ENCODE data around the gene LRRC57. TPM values are rescaled to one million over a fixed set of nuclear protein-coding genes. Genes with fewer than 3 reads are reported as not detected.
A peak's percentile ranks its signal among the peaks of the same experiment; 100 is the strongest.

Gene LRRC57
- total RNA-seq, 1 donor from 2014 or later: 32.4 TPM

- H3K36me3 Mint-ChIP-seq (ENCODE audit: low read depth): no peaks in the 10 kb centered on the region
- no peaks in the 10 kb centered on the region for H3K9me3 Mint-ChIP-seq (ENCODE audit: low read depth)
- DNase-seq (ENCODE audit: low spot score): peak; percentile 94
- no peaks in the 10 kb centered on the region for H3K27me3 Mint-ChIP-seq (ENCODE audit: low read depth)
- peak; percentile 25 for TF ChIP-seq CTCF (IDR thresholded peaks at IDR 0.05)
- H3K27ac Mint-ChIP-seq (ENCODE audit: unreplicated experiment): peak overlapping the region; percentile 87
- peaks cover 76% of the 10 kb centered on the region for H3K4me1 Mint-ChIP-seq (ENCODE audit: low read depth)
- H3K4me3 Mint-ChIP-seq (ENCODE audit: unreplicated experiment): peak overlapping the region; percentile 70
Measured at GRCh38 chr15:42581272-42581730, 32.7 kb upstream of the LRRC57 start.

DNA sequence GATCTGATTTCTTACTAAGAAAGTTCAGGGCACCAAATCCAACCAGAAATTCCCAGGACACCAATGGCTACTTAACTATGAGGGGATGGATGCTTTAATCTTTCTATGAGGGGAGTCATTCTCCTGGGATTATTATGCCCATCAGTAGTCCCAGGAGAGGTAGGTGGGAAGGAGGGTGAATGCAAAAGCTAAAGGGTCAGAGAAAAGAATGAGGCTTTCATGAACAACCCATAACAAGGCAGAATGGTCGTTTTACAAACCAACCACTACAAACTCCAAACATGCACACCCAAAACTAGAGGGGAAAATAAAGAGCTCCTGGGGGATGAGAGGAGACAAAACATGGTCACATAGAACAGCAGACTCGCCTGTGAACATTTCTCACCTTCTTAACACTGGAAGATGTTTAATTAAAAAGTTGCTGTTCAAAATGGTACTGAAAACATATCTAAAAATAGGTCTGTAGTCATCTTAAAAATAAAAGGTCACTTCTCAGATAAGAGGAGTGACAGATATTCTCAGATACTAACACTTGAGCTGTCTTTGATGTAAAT is 30.5 kb upstream of the LRRC57 start:
- no peaks in the 10 kb centered on the region for H3K36me3 Mint-ChIP-seq (ENCODE audit: low read depth)
- no peak for TF ChIP-seq CTCF (IDR thresholded peaks at IDR 0.05)
- peaks cover 78% of the 10 kb centered on the region for H3K4me1 Mint-ChIP-seq (ENCODE audit: low read depth)

DNA sequence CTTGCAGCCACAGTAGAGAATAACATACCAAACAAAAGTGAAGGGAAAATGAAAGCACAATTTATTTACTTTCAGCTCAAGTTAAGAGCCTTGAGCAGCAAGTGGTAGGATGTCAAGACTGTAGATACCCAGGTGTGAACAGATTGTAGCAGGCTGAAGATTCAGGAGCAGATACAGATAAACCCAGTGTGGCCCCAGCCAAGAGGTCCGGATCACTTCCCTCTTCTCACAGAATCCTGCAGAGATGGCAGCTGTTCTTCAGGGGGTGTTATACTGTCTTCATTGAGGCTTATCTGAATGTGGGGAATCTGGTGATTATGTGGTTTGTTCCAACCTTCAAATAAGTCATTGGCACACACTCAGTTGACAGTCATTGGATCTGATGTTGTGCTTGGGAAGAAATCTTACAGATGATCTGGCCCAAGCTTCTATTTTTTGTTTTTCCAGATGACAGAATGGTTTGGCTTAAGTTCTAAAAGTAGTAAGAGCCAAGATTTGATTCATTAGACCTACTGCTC is 29.0 kb upstream of the LRRC57 start:
- H3K27me3 Mint-ChIP-seq (ENCODE audit: low read depth): no peaks in the 10 kb centered on the region
- TF ChIP-seq CTCF (IDR thresholded peaks at IDR 0.05): no peak
- no peak for DNase-seq (ENCODE audit: low spot score)
- H3K9me3 Mint-ChIP-seq (ENCODE audit: low read depth): no peaks in the 10 kb centered on the region
- H3K4me1 Mint-ChIP-seq (ENCODE audit: low read depth): peaks cover 64% of the 10 kb centered on the region
- peak overlapping the region; percentile 26 for H3K4me3 Mint-ChIP-seq (ENCODE audit: unreplicated experiment)
- H3K36me3 Mint-ChIP-seq (ENCODE audit: low read depth): no peaks in the 10 kb centered on the region
- H3K27ac Mint-ChIP-seq (ENCODE audit: unreplicated experiment): peak overlapping the region; percentile 59

More for the DNA sequence above, 30.5 kb upstream of the LRRC57 start:
- Mint-ChIP-seq H3K9me3 (ENCODE audit: low read depth) (no peaks in the 10 kb centered on the region), H3K27me3 (ENCODE audit: low read depth) (no peaks in the 10 kb centered on the region), H3K27ac (ENCODE audit: unreplicated experiment) (no peak overlapping the region), H3K4me3 (ENCODE audit: unreplicated experiment) (no peak overlapping the region)
- no peak for DNase-seq (ENCODE audit: low spot score)

DNA sequence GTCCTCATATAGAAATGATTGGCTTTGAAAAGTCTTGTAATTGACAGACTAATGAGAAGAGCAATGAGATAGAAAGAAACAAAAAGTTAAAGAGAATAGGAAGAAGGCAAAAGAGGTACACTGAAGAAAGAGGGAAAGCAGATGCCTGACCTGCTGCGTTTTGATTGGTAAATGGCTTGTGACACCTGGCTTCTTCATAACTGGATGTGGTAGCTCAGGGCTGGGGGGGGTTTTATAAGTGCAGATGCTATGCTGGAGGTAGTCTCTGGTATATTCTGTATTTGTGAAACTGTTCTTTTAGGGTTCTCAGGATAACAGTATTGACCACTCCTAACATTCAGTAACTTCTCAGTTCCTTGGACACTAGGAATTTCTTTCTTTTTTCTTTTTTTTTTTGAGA is 28.2 kb upstream of the LRRC57 start:
- Mint-ChIP-seq H3K27ac (ENCODE audit: unreplicated experiment) (no peak overlapping the region), H3K4me3 (ENCODE audit: unreplicated experiment) (peak overlapping the region; percentile 97), H3K9me3 (ENCODE audit: low read depth) (no peaks in the 10 kb centered on the region), H3K27me3 (ENCODE audit: low read depth) (no peaks in the 10 kb centered on the region), H3K4me1 (ENCODE audit: low read depth) (peaks cover 56% of the 10 kb centered on the region), H3K36me3 (ENCODE audit: low read depth) (no peaks in the 10 kb centered on the region)
- DNase-seq (ENCODE audit: low spot score): no peak
- TF ChIP-seq CTCF (IDR thresholded peaks at IDR 0.05): no peak

DNA sequence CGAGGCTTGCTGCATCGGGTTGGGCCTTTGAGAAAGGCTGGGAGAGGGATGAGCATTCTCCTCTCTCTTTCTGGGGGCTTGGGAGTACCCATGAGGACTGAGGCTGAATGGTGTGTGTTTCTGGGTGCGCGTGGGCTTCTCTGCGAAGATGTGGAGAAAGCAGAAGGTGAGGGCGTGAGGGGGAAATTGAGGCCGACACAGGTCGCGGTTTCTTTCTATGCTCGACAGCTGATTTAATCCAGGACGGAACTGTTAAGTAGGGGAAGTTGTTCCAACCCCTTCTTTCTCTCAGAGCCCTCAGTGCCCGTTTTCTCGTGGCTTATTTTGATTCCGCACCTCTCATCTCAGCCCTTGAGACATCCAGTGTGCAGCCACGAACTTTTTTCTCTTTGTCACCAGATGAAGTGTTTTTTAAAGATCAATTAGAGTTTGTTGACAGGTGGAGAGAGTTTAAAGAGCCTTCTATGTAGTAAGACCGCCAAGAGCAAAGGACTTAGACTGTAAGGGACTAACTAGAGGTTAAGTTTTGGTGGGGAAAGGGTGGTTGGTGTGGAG is 27.5 kb upstream of the LRRC57 start:
- Mint-ChIP-seq H3K4me1 (ENCODE audit: low read depth) (peaks cover 50% of the 10 kb centered on the region), H3K4me3 (ENCODE audit: unreplicated experiment) (peak overlapping the region; percentile 97), H3K9me3 (ENCODE audit: low read depth) (no peaks in the 10 kb centered on the region), H3K27me3 (ENCODE audit: low read depth) (no peaks in the 10 kb centered on the region), H3K36me3 (ENCODE audit: low read depth) (no peaks in the 10 kb centered on the region), H3K27ac (ENCODE audit: unreplicated experiment) (peak overlapping the region; percentile 91)
- DNase-seq (ENCODE audit: low spot score): no peak
- TF ChIP-seq CTCF (IDR thresholded peaks at IDR 0.05): no peak
